Measurements from ENCODE around the gene TSPAN17. TPM values are rescaled to one million over a fixed set of nuclear protein-coding genes. Genes with fewer than 3 reads are reported as not detected.

The TSPAN17 gene
- total and polyA plus RNA-seq, 2 experiments from 2014 or later = 11.7 to 52.1 TPM

GRCh38 chr5:176603091-176603490 lies 44.2 kb upstream of the TSPAN17 start:
- Mint-ChIP-seq H3K4me3 (no peak overlapping the region; the same call in 2 of the 3 replicates), H3K27me3 (ENCODE audit: insufficient read depth, low read depth, poor library complexity) (peaks cover 11% of the 10 kb centered on the region), H3K27ac (no peak overlapping the region), H3K9me3 (peaks cover 5% of the 10 kb centered on the region), H3K36me3 (ENCODE audit: low read depth) (peaks cover 18% of the 10 kb centered on the region), H3K4me1 (peaks cover 14% of the 10 kb centered on the region)
- DNase-seq (ENCODE audit: low spot score) (no peak), ATAC-seq (peak; percentile 45)
- Histone ChIP-seq H3F3A (replicated peaks; ENCODE audit: low read depth) (no peaks in the 10 kb centered on the region), H3K27ac (ENCODE audit: low read depth) (no peak overlapping the region), H3K4me1 (ENCODE audit: insufficient read depth) (peaks cover 9% of the 10 kb centered on the region), H3K36me3 (ENCODE audit: insufficient read depth) (no peaks in the 10 kb centered on the region), H3K4me2 (no peak overlapping the region), H3K27me3 (ENCODE audit: insufficient read depth) (peaks cover 2% of the 10 kb centered on the region; the same call in 1 of the 2 replicates), H3K79me2 (replicated peaks; ENCODE audit: insufficient read depth) (no peaks in the 10 kb centered on the region), H4K20me1 (replicated peaks; ENCODE audit: insufficient read depth) (peaks cover 14% of the 10 kb centered on the region; the same call in 1 of the 2 replicates), H2AFZ (no peak overlapping the region), H3K4me3 (no peak overlapping the region), H3K9me2 (ENCODE audit: insufficient read depth) (no peaks in the 10 kb centered on the region)
- TF ChIP-seq REST (IDR thresholded peaks at IDR 0.05; ENCODE audit: unreplicated experiment) (no peak), ETS1 (IDR thresholded peaks at IDR 0.05) (no peak), EZH2 (IDR thresholded peaks at IDR 0.05; ENCODE audit: low read depth, unreplicated experiment) (no peak), POLR2AphosphoS5 (IDR thresholded peaks at IDR 0.05; ENCODE audit: low read depth) (no peak), STAT1 (IDR thresholded peaks at IDR 0.05; ENCODE audit: unreplicated experiment) (no peak), EZH2phosphoT487 (IDR thresholded peaks at IDR 0.05; ENCODE audit: unreplicated experiment) (no peak), CTCF (conservative IDR thresholded peaks at IDR 0.05; ENCODE audit: low read depth in 2 of 2) (no peak)

- H3K27ac ChIP-seq (ENCODE audit: low read depth) = no peak overlapping the region
- DNase-seq (ENCODE audit: low spot score) = no peak
- TF ChIP-seq ETS1 (IDR thresholded peaks at IDR 0.05) = no peak
- no peak for TF ChIP-seq EZH2 (IDR thresholded peaks at IDR 0.05; ENCODE audit: low read depth, unreplicated experiment)
- no peak for TF ChIP-seq ZNF331 (CRISPR knock-in tag; IDR thresholded peaks at IDR 0.05; ENCODE audit: low read depth)
- TF ChIP-seq POLR2AphosphoS5 (IDR thresholded peaks at IDR 0.05; ENCODE audit: low read depth) = no peak
Observed at GRCh38 chr5:176606032-176606431, 41.3 kb upstream of the TSPAN17 start.

More at GRCh38 chr5:176606032-176606431, 41.3 kb upstream of the TSPAN17 start:
- H3K4me2 ChIP-seq = no peak overlapping the region
- ATAC-seq = no peak
- H3F3A ChIP-seq (replicated peaks; ENCODE audit: low read depth) = 0 out of 2 replicates have a peak, but pooled peaks cover 10% of the 10 kb centered on the region
- H3K36me3 Mint-ChIP-seq (ENCODE audit: low read depth) = no peaks in the 10 kb centered on the region
- no peak overlapping the region for H3K4me3 Mint-ChIP-seq
- H3K9me3 Mint-ChIP-seq = no peaks in the 10 kb centered on the region; the same call in 2 of the 3 replicates
- peaks cover 16% of the 10 kb centered on the region for H3K4me1 ChIP-seq (ENCODE audit: insufficient read depth)
- H3K27ac Mint-ChIP-seq = no peak overlapping the region
- H3K4me1 Mint-ChIP-seq = peaks cover 21% of the 10 kb centered on the region
- H3K79me2 ChIP-seq (replicated peaks; ENCODE audit: insufficient read depth) = no peaks in the 10 kb centered on the region
- H3K27me3 ChIP-seq (ENCODE audit: insufficient read depth) = peaks cover 5% of the 10 kb centered on the region
- H3K27me3 Mint-ChIP-seq (ENCODE audit: insufficient read depth, low read depth, poor library complexity) = peaks cover 20% of the 10 kb centered on the region
- H4K20me1 ChIP-seq (replicated peaks; ENCODE audit: insufficient read depth) = peaks cover 24% of the 10 kb centered on the region; the same call in 1 of the 2 replicates
- H3K9me2 ChIP-seq (ENCODE audit: insufficient read depth) = no peaks in the 10 kb centered on the region
- no peak overlapping the region for H2AFZ ChIP-seq
- H3K36me3 ChIP-seq (ENCODE audit: insufficient read depth) = no peaks in the 10 kb centered on the region
- H3K4me3 ChIP-seq = no peak overlapping the region
